Endothelial cell of hepatic sinusoid (primary cell): Measurements from ENCODE around the gene MRM3.
"Not testable (repeated sequence)": the region's sequence is repeated elsewhere in the genome, so short reads cannot be mapped to it uniquely, and the experiment has no call there.

Experiments
- in situ Hi-C: cut with HindIII; loops from 2 replicates; pipeline ENCODE4 v1.10.0; 2017; ENCODE audit warnings: low sequenced_read_pairs

Gene MRM3

GRCh38 chr17:795276-795675, 13.1 kb downstream of the MRM3 start:
- in situ Hi-C loops, result no loop called here

- in situ Hi-C loops, result no loop called here
Observed at GRCh38 chr17:795721-796120, 13.6 kb downstream of the MRM3 start.

GRCh38 chr17:796609-797008, 14.5 kb downstream of the MRM3 start:
- in situ Hi-C loops, result no loop called here

GRCh38 chr17:797236-797840, 15.2 kb downstream of the MRM3 start:
- in situ Hi-C loops, result no loop called here

GRCh38 chr17:798246-798645, 16.1 kb downstream of the MRM3 start:
- in situ Hi-C loops, result no loop called here

GRCh38 chr17:799261-799660, 17.1 kb downstream of the MRM3 start:
- in situ Hi-C loops, result no loop called here

GRCh38 chr17:800446-801242, 18.5 kb downstream of the MRM3 start:
- in situ Hi-C loops, result loop anchor here (5.0 kb wide), 1 partner anchor 97 kb away; no protein-coding TSS in a partner anchor

GRCh38 chr17:801660-802059, 19.5 kb downstream of the MRM3 start:
- in situ Hi-C loops, result loop anchor here (5.0 kb wide), 1 partner anchor 96 kb away; no protein-coding TSS in a partner anchor

GRCh38 chr17:802481-802880, 20.3 kb downstream of the MRM3 start:
- in situ Hi-C loops, result loop anchor here (5.0 kb wide), 1 partner anchor 95 kb away; no protein-coding TSS in a partner anchor

GRCh38 chr17:802901-803881, 21.0 kb downstream of the MRM3 start:
- in situ Hi-C loops, result loop anchor here (5.0 kb wide), 1 partner anchor 94 kb away; no protein-coding TSS in a partner anchor

- in situ Hi-C loops, result loop anchor here (5.0 kb wide), 1 partner anchor 93 kb away; no protein-coding TSS in a partner anchor
Observed at GRCh38 chr17:804541-805435, 22.6 kb downstream of the MRM3 start.

GRCh38 chr17:805886-806285, 23.7 kb downstream of the MRM3 start:
- in situ Hi-C loops, result not testable (repeated sequence)

- in situ Hi-C loops, result no loop called here
Observed at GRCh38 chr17:806346-806745, 24.2 kb downstream of the MRM3 start.

GRCh38 chr17:806781-807522, 24.8 kb downstream of the MRM3 start:
- in situ Hi-C loops, result no loop called here

- in situ Hi-C loops, result no loop called here
Observed at GRCh38 chr17:807523-808294, 25.6 kb downstream of the MRM3 start.

GRCh38 chr17:811051-811784, 29.1 kb downstream of the MRM3 start:
- in situ Hi-C loops, result no loop called here

GRCh38 chr17:812638-813204, 30.6 kb downstream of the MRM3 start:
- in situ Hi-C loops, result no loop called here

GRCh38 chr17:814371-814770, 32.2 kb downstream of the MRM3 start:
- in situ Hi-C loops, result no loop called here
